ENCODE results near the gene CEP83. TPM values are rescaled to one million over a fixed set of nuclear protein-coding genes. Genes with fewer than 3 reads are reported as not detected.

The CEP83 gene
- total and polyA plus RNA-seq, 2 experiments from 2014 or later: 29.8 to 33.7 TPM

DNA sequence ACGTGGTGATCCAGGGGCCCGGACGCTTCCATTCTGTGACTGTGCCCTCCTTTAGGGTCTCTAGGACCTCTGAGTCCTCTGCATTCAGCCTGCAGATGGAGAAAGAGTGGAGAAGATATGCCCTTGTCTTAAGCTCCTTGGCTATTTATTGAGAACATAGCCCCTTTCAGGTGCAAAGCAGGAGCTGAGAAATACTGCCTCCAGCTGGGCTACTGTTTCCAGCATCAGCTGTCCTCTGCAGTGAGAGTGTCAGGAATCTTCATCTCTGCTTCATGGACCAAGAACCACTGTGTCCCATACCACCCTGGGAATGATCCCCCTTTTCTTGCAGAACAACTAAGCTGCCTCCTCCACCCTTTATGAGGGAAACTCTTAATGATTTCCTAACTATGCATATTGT, 47.8 kb upstream of the CEP83 start:
- Histone ChIP-seq H4K20me1 (replicated peaks; ENCODE audit: insufficient read depth) (no peaks in the 10 kb centered on the region), H3K9me2 (ENCODE audit: insufficient read depth) (0 out of 2 replicates have a peak, but pooled peaks cover 3% of the 10 kb centered on the region), H3K4me3 (no peak overlapping the region), H3K4me1 (ENCODE audit: insufficient read depth) (no peaks in the 10 kb centered on the region), H3K27ac (ENCODE audit: low read depth) (no peak overlapping the region), H2AFZ (0 out of 2 replicates have a peak overlapping the region, but pooled peaks have one; percentile 59), H3K4me2 (no peak overlapping the region), H3K36me3 (ENCODE audit: insufficient read depth) (no peaks in the 10 kb centered on the region), H3F3A (replicated peaks; ENCODE audit: low read depth) (no peaks in the 10 kb centered on the region), H3K27me3 (ENCODE audit: insufficient read depth) (no peaks in the 10 kb centered on the region), H3K79me2 (replicated peaks; ENCODE audit: insufficient read depth) (no peaks in the 10 kb centered on the region)
- no peak for TF ChIP-seq CREB1 (CRISPR knock-in tag; IDR thresholded peaks at IDR 0.05; ENCODE audit: low read depth)
- TF ChIP-seq, protein P1, sequence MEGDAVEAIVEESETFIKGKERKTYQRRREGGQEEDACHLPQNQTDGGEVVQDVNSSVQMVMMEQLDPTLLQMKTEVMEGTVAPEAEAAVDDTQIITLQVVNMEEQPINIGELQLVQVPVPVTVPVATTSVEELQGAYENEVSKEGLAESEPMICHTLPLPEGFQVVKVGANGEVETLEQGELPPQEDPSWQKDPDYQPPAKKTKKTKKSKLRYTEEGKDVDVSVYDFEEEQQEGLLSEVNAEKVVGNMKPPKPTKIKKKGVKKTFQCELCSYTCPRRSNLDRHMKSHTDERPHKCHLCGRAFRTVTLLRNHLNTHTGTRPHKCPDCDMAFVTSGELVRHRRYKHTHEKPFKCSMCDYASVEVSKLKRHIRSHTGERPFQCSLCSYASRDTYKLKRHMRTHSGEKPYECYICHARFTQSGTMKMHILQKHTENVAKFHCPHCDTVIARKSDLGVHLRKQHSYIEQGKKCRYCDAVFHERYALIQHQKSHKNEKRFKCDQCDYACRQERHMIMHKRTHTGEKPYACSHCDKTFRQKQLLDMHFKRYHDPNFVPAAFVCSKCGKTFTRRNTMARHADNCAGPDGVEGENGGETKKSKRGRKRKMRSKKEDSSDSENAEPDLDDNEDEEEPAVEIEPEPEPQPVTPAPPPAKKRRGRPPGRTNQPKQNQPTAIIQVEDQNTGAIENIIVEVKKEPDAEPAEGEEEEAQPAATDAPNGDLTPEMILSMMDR (conservative IDR thresholded peaks at IDR 0.05; ENCODE audit: low read depth in 2 of 2): peak in 1 of 2 experiments; percentile 48; a peak in 2 of 4 replicates
- TF ChIP-seq, protein P2, sequence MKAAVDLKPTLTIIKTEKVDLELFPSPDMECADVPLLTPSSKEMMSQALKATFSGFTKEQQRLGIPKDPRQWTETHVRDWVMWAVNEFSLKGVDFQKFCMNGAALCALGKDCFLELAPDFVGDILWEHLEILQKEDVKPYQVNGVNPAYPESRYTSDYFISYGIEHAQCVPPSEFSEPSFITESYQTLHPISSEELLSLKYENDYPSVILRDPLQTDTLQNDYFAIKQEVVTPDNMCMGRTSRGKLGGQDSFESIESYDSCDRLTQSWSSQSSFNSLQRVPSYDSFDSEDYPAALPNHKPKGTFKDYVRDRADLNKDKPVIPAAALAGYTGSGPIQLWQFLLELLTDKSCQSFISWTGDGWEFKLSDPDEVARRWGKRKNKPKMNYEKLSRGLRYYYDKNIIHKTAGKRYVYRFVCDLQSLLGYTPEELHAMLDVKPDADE (IDR thresholded peaks at IDR 0.05): no peak
- H3K4me1 Mint-ChIP-seq: peaks cover 6% of the 10 kb centered on the region; the same call in 2 of the 3 replicates
- no peak overlapping the region for H3K4me3 Mint-ChIP-seq
- peaks cover 7% of the 10 kb centered on the region; the same call in 2 of the 3 replicates for H3K9me3 Mint-ChIP-seq
- ATAC-seq (peak; percentile 34; the same call in 2 of the 3 replicates), DNase-seq (ENCODE audit: low spot score) (peak; percentile 5)
- no peaks in the 10 kb centered on the region; the same call in 2 of the 3 replicates for H3K36me3 Mint-ChIP-seq (ENCODE audit: low read depth)
- no peak overlapping the region for H3K27ac Mint-ChIP-seq
- peaks cover 4% of the 10 kb centered on the region for H3K27me3 Mint-ChIP-seq (ENCODE audit: insufficient read depth, low read depth, poor library complexity)

DNA sequence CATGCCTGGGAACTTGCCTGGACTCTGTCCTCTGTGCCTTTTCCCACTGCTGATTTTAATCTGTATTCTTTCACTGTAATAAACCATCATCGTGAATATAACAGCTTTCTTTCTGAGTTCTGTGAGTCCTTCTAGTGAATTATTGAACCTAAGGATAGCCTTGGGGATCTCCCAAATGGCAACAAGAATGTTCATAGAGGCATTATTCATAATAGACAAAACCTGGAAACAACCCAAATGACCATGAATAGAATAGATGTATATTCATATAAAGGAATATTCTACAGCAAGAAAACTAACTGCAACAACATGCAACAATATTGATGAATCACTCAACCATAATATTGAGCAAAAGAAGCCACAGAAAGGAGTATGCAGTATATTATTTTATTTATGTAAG, 44.7 kb upstream of the CEP83 start:
- no peaks in the 10 kb centered on the region for H3K4me1 ChIP-seq (ENCODE audit: insufficient read depth)
- no peaks in the 10 kb centered on the region for H3K79me2 ChIP-seq (replicated peaks; ENCODE audit: insufficient read depth)
- DNase-seq (ENCODE audit: low spot score) (no peak), ATAC-seq (no peak)
- Mint-ChIP-seq H3K36me3 (ENCODE audit: low read depth) (no peaks in the 10 kb centered on the region; the same call in 2 of the 3 replicates), H3K27me3 (ENCODE audit: insufficient read depth, low read depth, poor library complexity) (peaks cover 3% of the 10 kb centered on the region), H3K4me3 (no peak overlapping the region), H3K27ac (no peak overlapping the region), H3K4me1 (peaks cover 6% of the 10 kb centered on the region; the same call in 2 of the 3 replicates), H3K9me3 (peaks cover 9% of the 10 kb centered on the region)
- H3K27ac ChIP-seq (ENCODE audit: low read depth): no peak overlapping the region
- H4K20me1 ChIP-seq (replicated peaks; ENCODE audit: insufficient read depth): no peaks in the 10 kb centered on the region
- no peak overlapping the region for H3K4me3 ChIP-seq
- H3K4me2 ChIP-seq: no peak overlapping the region
- H3F3A ChIP-seq (replicated peaks; ENCODE audit: low read depth): no peaks in the 10 kb centered on the region
- no peaks in the 10 kb centered on the region for H3K36me3 ChIP-seq (ENCODE audit: insufficient read depth)
- H3K27me3 ChIP-seq (ENCODE audit: insufficient read depth): no peaks in the 10 kb centered on the region
- H2AFZ ChIP-seq: no peak overlapping the region
- H3K9me2 ChIP-seq (ENCODE audit: insufficient read depth): no peaks in the 10 kb centered on the region
- TF ChIP-seq JUNB (IDR thresholded peaks at IDR 0.05; ENCODE audit: unreplicated experiment) (no peak), ZNF114 (CRISPR knock-in tag; IDR thresholded peaks at IDR 0.05) (no peak), CREB1 (CRISPR knock-in tag; IDR thresholded peaks at IDR 0.05; ENCODE audit: low read depth) (no peak), STAT1 (IDR thresholded peaks at IDR 0.05; ENCODE audit: unreplicated experiment) (no peak)
- TF ChIP-seq, protein P2 (IDR thresholded peaks at IDR 0.05): no peak
- TF ChIP-seq, protein P3, sequence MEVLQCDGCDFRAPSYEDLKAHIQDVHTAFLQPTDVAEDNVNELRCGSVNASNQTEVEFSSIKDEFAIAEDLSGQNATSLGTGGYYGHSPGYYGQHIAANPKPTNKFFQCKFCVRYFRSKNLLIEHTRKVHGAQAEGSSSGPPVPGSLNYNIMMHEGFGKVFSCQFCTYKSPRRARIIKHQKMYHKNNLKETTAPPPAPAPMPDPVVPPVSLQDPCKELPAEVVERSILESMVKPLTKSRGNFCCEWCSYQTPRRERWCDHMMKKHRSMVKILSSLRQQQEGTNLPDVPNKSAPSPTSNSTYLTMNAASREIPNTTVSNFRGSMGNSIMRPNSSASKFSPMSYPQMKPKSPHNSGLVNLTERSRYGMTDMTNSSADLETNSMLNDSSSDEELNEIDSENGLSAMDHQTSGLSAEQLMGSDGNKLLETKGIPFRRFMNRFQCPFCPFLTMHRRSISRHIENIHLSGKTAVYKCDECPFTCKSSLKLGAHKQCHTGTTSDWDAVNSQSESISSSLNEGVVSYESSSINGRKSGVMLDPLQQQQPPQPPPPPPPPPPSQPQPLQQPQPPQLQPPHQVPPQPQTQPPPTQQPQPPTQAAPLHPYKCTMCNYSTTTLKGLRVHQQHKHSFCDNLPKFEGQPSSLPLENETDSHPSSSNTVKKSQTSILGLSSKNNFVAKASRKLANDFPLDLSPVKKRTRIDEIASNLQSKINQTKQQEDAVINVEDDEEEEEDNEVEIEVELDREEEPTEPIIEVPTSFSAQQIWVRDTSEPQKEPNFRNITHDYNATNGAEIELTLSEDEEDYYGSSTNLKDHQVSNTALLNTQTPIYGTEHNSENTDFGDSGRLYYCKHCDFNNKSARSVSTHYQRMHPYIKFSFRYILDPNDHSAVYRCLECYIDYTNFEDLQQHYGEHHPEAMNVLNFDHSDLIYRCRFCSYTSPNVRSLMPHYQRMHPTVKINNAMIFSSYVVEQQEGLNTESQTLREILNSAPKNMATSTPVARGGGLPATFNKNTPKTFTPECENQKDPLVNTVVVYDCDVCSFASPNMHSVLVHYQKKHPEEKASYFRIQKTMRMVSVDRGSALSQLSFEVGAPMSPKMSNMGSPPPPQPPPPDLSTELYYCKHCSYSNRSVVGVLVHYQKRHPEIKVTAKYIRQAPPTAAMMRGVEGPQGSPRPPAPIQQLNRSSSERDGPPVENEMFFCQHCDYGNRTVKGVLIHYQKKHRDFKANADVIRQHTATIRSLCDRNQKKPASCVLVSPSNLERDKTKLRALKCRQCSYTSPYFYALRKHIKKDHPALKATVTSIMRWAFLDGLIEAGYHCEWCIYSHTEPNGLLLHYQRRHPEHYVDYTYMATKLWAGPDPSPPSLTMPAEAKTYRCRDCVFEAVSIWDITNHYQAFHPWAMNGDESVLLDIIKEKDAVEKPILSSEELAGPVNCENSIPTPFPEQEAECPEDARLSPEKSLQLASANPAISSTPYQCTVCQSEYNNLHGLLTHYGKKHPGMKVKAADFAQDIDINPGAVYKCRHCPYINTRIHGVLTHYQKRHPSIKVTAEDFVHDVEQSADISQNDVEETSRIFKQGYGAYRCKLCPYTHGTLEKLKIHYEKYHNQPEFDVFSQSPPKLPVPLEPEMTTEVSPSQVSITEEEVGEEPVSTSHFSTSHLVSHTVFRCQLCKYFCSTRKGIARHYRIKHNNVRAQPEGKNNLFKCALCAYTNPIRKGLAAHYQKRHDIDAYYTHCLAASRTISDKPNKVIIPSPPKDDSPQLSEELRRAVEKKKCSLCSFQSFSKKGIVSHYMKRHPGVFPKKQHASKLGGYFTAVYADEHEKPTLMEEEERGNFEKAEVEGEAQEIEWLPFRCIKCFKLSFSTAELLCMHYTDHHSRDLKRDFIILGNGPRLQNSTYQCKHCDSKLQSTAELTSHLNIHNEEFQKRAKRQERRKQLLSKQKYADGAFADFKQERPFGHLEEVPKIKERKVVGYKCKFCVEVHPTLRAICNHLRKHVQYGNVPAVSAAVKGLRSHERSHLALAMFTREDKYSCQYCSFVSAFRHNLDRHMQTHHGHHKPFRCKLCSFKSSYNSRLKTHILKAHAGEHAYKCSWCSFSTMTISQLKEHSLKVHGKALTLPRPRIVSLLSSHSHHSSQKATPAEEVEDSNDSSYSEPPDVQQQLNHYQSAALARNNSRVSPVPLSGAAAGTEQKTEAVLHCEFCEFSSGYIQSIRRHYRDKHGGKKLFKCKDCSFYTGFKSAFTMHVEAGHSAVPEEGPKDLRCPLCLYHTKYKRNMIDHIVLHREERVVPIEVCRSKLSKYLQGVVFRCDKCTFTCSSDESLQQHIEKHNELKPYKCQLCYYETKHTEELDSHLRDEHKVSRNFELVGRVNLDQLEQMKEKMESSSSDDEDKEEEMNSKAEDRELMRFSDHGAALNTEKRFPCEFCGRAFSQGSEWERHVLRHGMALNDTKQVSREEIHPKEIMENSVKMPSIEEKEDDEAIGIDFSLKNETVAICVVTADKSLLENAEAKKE (CRISPR knock-in tag; IDR thresholded peaks at IDR 0.05): no peak
- TF ChIP-seq, protein P1 (conservative IDR thresholded peaks at IDR 0.05; ENCODE audit: low read depth in 2 of 2): no peak

All from GM23338 (cell line).